Endothelial cell (in vitro differentiated cells): ENCODE results near the gene TMEM40. TPM values are rescaled to one million over a fixed set of nuclear protein-coding genes. Genes with fewer than 3 reads are reported as not detected.

Experiments
- DNase-seq: peaks from one replicate; pipeline ENCODE4 v3.0.0; 2021; ENCODE audit warnings: low spot score
- H3K27ac Mint-ChIP-seq: one replicate; pipeline ENCODE4 v1.8.0; 2021; ENCODE audit warnings: mixed read lengths, inconsistent platforms; ENCODE audit not compliant: unreplicated experiment
- H3K27me3 Mint-ChIP-seq: one replicate; pipeline ENCODE4 v1.8.0; 2021; ENCODE audit warnings: mild to moderate bottlenecking, moderate library complexity, mixed read lengths, inconsistent platforms; ENCODE audit not compliant: unreplicated experiment
- H3K36me3 Mint-ChIP-seq: one replicate; pipeline ENCODE4 v1.8.0; 2021; ENCODE audit warnings: mild to moderate bottlenecking, low read depth, mixed read lengths, inconsistent platforms; ENCODE audit not compliant: unreplicated experiment
- H3K4me1 Mint-ChIP-seq: one replicate; pipeline ENCODE4 v1.8.0; 2021; ENCODE audit warnings: mild to moderate bottlenecking, mixed read lengths, inconsistent platforms; ENCODE audit not compliant: unreplicated experiment
- H3K4me3 Mint-ChIP-seq: one replicate; pipeline ENCODE4 v1.8.0; 2021; ENCODE audit warnings: mild to moderate bottlenecking, mixed read lengths, inconsistent platforms; ENCODE audit not compliant: unreplicated experiment
- H3K9me3 Mint-ChIP-seq: one replicate; pipeline ENCODE4 v1.8.0; 2021; ENCODE audit warnings: mixed read lengths, inconsistent platforms; ENCODE audit not compliant: unreplicated experiment
- total RNA-seq: library from RNA; stranded (reverse); fragmentation: NEBNext Ultra II Directional; extraction: Animal tissue kit (Norgen Biotek cat#: 25700); gene quantifications from one replicate; pipeline ENCODE4 v1.2.1, GENCODE V29; 2021; ENCODE audit not compliant: unreplicated experiment
- TF ChIP-seq, protein P1 (sequence below): fragments of 200-600 bp; sonication (generic); IDR thresholded peaks from one replicate; pipeline ENCODE4 v1.5.0; 2021; ENCODE audit warnings: antibody characterized with exemption; ENCODE audit not compliant: unreplicated experiment

Gene TMEM40
- total RNA-seq, 1 donor from 2014 or later = not detected

DNA sequence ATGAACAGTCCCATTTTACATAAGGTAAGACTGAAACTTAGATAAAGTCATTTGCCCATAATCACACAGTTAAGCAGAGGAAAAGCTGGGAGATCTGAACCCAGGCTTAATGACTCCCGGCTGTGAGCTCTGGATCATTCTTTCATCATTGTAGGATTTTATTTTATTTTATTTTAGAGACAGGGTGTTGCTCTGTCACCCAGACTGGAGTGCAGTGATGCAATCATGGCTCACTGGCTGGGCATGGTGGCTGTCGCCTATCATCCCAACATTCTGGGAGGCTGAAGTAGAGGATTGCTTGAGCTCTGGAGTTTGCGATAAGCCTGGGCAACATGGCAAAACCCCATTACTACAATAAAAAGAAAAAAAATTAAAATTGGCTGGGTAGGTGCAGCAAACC, 63.9 kb downstream of the TMEM40 start:
- Mint-ChIP-seq H3K4me1 (no peaks in the 10 kb centered on the region), H3K9me3 (no peaks in the 10 kb centered on the region), H3K27ac (no peak overlapping the region), H3K27me3 (no peaks in the 10 kb centered on the region), H3K4me3 (no peak overlapping the region), H3K36me3 (no peaks in the 10 kb centered on the region)
- no peak for DNase-seq
- TF ChIP-seq, protein P1, sequence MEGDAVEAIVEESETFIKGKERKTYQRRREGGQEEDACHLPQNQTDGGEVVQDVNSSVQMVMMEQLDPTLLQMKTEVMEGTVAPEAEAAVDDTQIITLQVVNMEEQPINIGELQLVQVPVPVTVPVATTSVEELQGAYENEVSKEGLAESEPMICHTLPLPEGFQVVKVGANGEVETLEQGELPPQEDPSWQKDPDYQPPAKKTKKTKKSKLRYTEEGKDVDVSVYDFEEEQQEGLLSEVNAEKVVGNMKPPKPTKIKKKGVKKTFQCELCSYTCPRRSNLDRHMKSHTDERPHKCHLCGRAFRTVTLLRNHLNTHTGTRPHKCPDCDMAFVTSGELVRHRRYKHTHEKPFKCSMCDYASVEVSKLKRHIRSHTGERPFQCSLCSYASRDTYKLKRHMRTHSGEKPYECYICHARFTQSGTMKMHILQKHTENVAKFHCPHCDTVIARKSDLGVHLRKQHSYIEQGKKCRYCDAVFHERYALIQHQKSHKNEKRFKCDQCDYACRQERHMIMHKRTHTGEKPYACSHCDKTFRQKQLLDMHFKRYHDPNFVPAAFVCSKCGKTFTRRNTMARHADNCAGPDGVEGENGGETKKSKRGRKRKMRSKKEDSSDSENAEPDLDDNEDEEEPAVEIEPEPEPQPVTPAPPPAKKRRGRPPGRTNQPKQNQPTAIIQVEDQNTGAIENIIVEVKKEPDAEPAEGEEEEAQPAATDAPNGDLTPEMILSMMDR = no peak

GRCh38 chr3:12692444-12692843, 66.6 kb downstream of the TMEM40 start:
- Mint-ChIP-seq H3K27me3 (no peaks in the 10 kb centered on the region), H3K36me3 (no peaks in the 10 kb centered on the region), H3K27ac (no peak overlapping the region), H3K4me3 (no peak overlapping the region), H3K4me1 (no peaks in the 10 kb centered on the region), H3K9me3 (no peaks in the 10 kb centered on the region)
- DNase-seq = no peak
- TF ChIP-seq, protein P1 = no peak

- H3K4me3 Mint-ChIP-seq = no peak overlapping the region
- no peaks in the 10 kb centered on the region for H3K36me3 Mint-ChIP-seq
- no peaks in the 10 kb centered on the region for H3K27me3 Mint-ChIP-seq
- no peak for DNase-seq
- H3K27ac Mint-ChIP-seq = no peak overlapping the region
- no peaks in the 10 kb centered on the region for H3K9me3 Mint-ChIP-seq
- H3K4me1 Mint-ChIP-seq = no peaks in the 10 kb centered on the region
- TF ChIP-seq, protein P1 = no peak
Observed at GRCh38 chr3:12689997-12690711, 68.9 kb downstream of the TMEM40 start.

DNA sequence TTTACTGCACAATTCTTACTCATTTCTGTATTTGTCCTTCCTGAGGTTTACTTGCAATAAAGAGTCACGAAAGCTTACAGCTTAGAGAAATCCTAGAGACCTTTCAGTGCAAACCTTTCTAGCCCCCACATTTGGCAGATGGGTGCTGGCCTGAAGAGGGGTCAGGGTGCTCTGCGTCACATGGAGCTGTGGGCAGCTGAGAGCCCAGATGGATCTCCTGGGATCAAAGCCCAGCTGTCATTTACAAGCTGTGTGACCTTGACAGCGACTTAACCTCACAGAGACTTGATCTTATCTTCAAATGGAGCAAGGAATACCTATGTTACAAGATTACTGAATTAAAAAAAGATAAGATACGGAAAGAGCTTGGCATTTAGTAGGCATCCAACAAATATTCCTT, 71.1 kb downstream of the TMEM40 start:
- TF ChIP-seq, protein P1 = no peak
- Mint-ChIP-seq H3K27me3 (no peaks in the 10 kb centered on the region), H3K9me3 (no peaks in the 10 kb centered on the region), H3K36me3 (no peaks in the 10 kb centered on the region), H3K4me1 (no peaks in the 10 kb centered on the region), H3K4me3 (no peak overlapping the region), H3K27ac (no peak overlapping the region)
- no peak for DNase-seq

DNA sequence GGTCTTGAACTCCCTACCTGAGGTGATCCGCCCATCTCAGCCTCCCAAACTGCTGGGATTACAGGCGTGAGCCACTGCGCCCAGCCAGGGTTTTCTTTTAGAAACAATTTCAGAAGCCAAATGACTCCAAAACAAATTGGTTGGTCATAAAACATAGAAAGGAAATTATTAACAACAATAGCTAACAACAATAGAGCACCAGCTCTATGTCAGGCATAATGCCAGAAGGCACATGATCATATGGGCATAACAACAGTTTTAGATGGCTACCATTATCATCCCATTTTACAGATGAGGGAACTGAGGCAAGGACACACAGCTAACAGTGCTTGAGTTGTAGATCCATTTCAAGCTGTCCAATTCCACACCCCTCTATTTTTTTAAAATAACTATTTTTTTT, 73.0 kb downstream of the TMEM40 start:
- peaks cover 3% of the 10 kb centered on the region for H3K4me1 Mint-ChIP-seq
- no peak for DNase-seq
- H3K4me3 Mint-ChIP-seq = no peak overlapping the region
- TF ChIP-seq, protein P1 = no peak
- H3K27ac Mint-ChIP-seq = no peak overlapping the region
- no peaks in the 10 kb centered on the region for H3K36me3 Mint-ChIP-seq
- H3K27me3 Mint-ChIP-seq = peaks cover 3% of the 10 kb centered on the region
- no peaks in the 10 kb centered on the region for H3K9me3 Mint-ChIP-seq
